Measurements from ENCODE around the gene TSHB.

The TSHB gene

DNA sequence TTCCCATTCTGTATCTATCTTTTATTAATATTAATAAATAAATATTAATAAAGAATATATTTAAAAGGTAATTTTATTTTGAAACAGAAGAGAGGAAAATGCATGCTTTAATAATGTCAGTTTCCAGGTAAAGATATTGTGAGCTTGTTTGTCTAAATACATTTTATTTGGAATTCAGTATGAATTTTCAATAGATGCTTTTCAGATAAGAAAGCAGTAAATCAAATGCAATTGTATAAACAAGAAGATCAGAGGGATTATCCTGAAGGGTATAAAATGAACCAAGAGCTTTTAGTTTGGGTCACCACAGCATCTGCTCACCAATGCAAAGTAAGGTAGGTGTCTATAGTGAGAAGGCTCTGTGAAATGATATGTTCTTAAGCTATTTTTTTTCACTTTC is at the start of gene TSHB:
Gene TSHB (plus strand): TSS at position 301 of the 400 bp plus-strand sequence. CDS start 3,537 bp downstream, outside the sequence.
- Histone ChIP-seq H3K9ac (ENCODE audit: low read length) (no peak within 1 kb of the TSS), H3K9me2 (ENCODE audit: low read depth, low read length) (no peaks in the 10 kb centered on the region), H4K20me1 (ENCODE audit: insufficient read depth, low read length) (no peaks in the 10 kb centered on the region), H3K4me3 (ENCODE audit: low read depth, low read length, poor library complexity, severe bottlenecking) (no peak within 1 kb of the TSS), H3K4me2 (ENCODE audit: low read length) (no peak within 1 kb of the TSS), H3K36me3 (ENCODE audit: insufficient read depth, low read length) (no peaks in the 10 kb centered on the region), H3K27me3 (ENCODE audit: insufficient read depth, low read length) (no peaks in the 10 kb centered on the region), H2AFZ (ENCODE audit: low read length) (no peak within 1 kb of the TSS), H3F3A (ENCODE audit: insufficient read depth, low read length) (no peaks in the 10 kb centered on the region), H3K27ac (ENCODE audit: low read depth, low read length, poor library complexity, severe bottlenecking) (no peak within 1 kb of the TSS), H3K79me2 (ENCODE audit: insufficient read depth, low read length) (no peaks in the 10 kb centered on the region), H3K4me1 (ENCODE audit: insufficient read depth, low read length, severe bottlenecking) (no peaks in the 10 kb centered on the region), H3K9me3 (ENCODE audit: low read length) (no peaks in the 10 kb centered on the region)
- TF ChIP-seq EZH2 (IDR thresholded peaks at IDR 0.05; ENCODE audit: borderline replicate concordance, low read length) (no peak), CTCF (IDR thresholded peaks at IDR 0.05; ENCODE audit: low read length) (no peak)

DNA sequence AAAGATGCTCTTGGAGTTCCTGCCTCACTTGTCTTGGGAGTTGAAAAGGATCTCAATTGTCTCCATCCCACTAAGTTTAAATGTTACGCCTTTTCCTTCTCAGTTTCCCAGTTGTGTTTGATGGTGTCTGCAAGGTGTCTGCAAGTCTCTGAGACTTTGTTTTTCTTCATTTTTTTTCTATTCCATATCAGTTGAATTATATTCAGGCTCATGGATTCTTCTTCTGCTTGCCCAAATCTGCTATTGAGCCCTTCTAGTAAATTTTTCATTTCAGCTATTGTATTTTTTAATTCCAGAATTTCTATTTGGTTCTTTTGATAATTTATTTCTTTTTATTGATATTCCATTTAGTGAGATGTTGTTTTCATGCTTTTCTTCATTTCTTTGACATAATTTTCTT is 47.4 kb upstream of the TSHB start:
- H4K20me1 ChIP-seq (ENCODE audit: insufficient read depth, low read length), result no peaks in the 10 kb centered on the region
- H3K36me3 ChIP-seq (ENCODE audit: insufficient read depth, low read length), result no peaks in the 10 kb centered on the region; the same call in 1 of the 2 replicates
- no peaks in the 10 kb centered on the region for H3K9me2 ChIP-seq (ENCODE audit: low read depth, low read length)
- no peak overlapping the region for H3K4me3 ChIP-seq (ENCODE audit: low read depth, low read length, poor library complexity, severe bottlenecking)
- H3K9me3 ChIP-seq (ENCODE audit: low read length), result peaks cover 3% of the 10 kb centered on the region; the same call in 1 of the 2 replicates
- no peaks in the 10 kb centered on the region for H3K4me1 ChIP-seq (ENCODE audit: insufficient read depth, low read length, severe bottlenecking)
- no peak overlapping the region for H3K27ac ChIP-seq (ENCODE audit: low read depth, low read length, poor library complexity, severe bottlenecking)
- no peaks in the 10 kb centered on the region for H3K79me2 ChIP-seq (ENCODE audit: insufficient read depth, low read length)
- no peak overlapping the region for H2AFZ ChIP-seq (ENCODE audit: low read length)
- no peak overlapping the region for H3K4me2 ChIP-seq (ENCODE audit: low read length)
- no peak for TF ChIP-seq CTCF (IDR thresholded peaks at IDR 0.05; ENCODE audit: low read length)
- no peak for TF ChIP-seq EZH2 (IDR thresholded peaks at IDR 0.05; ENCODE audit: borderline replicate concordance, low read length)
- H3K27me3 ChIP-seq (ENCODE audit: insufficient read depth, low read length), result no peaks in the 10 kb centered on the region
- no peaks in the 10 kb centered on the region for H3F3A ChIP-seq (ENCODE audit: insufficient read depth, low read length)
- H3K9ac ChIP-seq (ENCODE audit: low read length), result no peak overlapping the region

- H3K27ac ChIP-seq (ENCODE audit: low read depth, low read length, poor library complexity, severe bottlenecking), result no peak overlapping the region
- no peak overlapping the region for H3K4me3 ChIP-seq (ENCODE audit: low read depth, low read length, poor library complexity, severe bottlenecking)
- TF ChIP-seq EZH2 (IDR thresholded peaks at IDR 0.05; ENCODE audit: borderline replicate concordance, low read length) (no peak), CTCF (IDR thresholded peaks at IDR 0.05; ENCODE audit: low read length) (no peak)
- no peaks in the 10 kb centered on the region for H4K20me1 ChIP-seq (ENCODE audit: insufficient read depth, low read length)
- no peak overlapping the region for H3K4me2 ChIP-seq (ENCODE audit: low read length)
- no peaks in the 10 kb centered on the region; the same call in 1 of the 2 replicates for H3K36me3 ChIP-seq (ENCODE audit: insufficient read depth, low read length)
- H3K4me1 ChIP-seq (ENCODE audit: insufficient read depth, low read length, severe bottlenecking), result no peaks in the 10 kb centered on the region
- H3K79me2 ChIP-seq (ENCODE audit: insufficient read depth, low read length), result no peaks in the 10 kb centered on the region
- H3K27me3 ChIP-seq (ENCODE audit: insufficient read depth, low read length), result no peaks in the 10 kb centered on the region
- H3K9ac ChIP-seq (ENCODE audit: low read length), result no peak overlapping the region
- H2AFZ ChIP-seq (ENCODE audit: low read length), result no peak overlapping the region
- no peaks in the 10 kb centered on the region for H3F3A ChIP-seq (ENCODE audit: insufficient read depth, low read length)
- no peaks in the 10 kb centered on the region for H3K9me2 ChIP-seq (ENCODE audit: low read depth, low read length)
- peaks cover 8% of the 10 kb centered on the region; the same call in 1 of the 2 replicates for H3K9me3 ChIP-seq (ENCODE audit: low read length)
Measured at GRCh38 chr1:114986286-114986685, 43.3 kb upstream of the TSHB start.
